SK-N-SH treated with all-trans-retinoic acid at 6 μM for 48 hours (cell line): Measurements from ENCODE around the gene STARD9.

Experiments
- ARNTL ChIP-seq: fragments of 450-650 bp; formaldehyde crosslinking; IDR thresholded peaks from 2 replicates; pipeline ENCODE4 v1.5.0; 2020; ENCODE audit warnings: low read depth, mild to moderate bottlenecking, moderate library complexity, borderline replicate concordance
- ZFP3 ChIP-seq: fragments of 250-450 bp; sonication (Bioruptor Pico); IDR thresholded peaks from 2 replicates; pipeline ENCODE4 v1.5.0; 2020; ENCODE audit warnings: mild to moderate bottlenecking, moderate library complexity
- ZFP30 ChIP-seq: fragments of 450-650 bp; formaldehyde crosslinking; IDR thresholded peaks from 2 replicates; pipeline ENCODE4 v1.5.0; 2022; ENCODE audit warnings: mild to moderate bottlenecking, moderate library complexity
- ZNF8 ChIP-seq: fragments of 450-650 bp; formaldehyde crosslinking; IDR thresholded peaks from 2 replicates; pipeline ENCODE4 v1.5.0; 2020; ENCODE audit warnings: mild to moderate bottlenecking, moderate library complexity
- TF ChIP-seq, protein P1 (sequence below): fragments of 250-450 bp; sonication (Bioruptor Pico); IDR thresholded peaks from 2 replicates; pipeline ENCODE4 v1.8.0; 2020; ENCODE audit warnings: mild to moderate bottlenecking, moderate library complexity, borderline replicate concordance

DNA sequence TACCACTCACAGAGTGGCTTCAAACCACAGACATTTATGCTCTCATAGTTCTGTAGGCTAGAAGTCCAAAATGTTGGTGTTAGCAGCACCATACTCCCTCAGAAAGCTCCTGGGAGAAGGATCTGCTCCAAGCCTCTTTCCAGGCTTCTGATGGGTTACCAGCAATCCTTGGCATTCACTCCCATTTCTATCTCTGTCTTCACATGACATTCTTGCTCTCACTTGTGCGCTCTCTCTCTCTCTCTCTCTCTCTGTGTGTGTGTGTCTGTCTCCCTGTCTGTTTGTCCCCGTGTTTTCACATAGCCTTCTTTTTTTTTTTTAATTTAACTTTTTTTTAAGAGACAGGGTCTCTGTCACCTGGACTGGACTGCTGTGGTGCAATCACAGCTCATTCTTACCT is 135.3 kb downstream of the STARD9 start:
- TF ChIP-seq ZNF8 (no peak), ZFP30 (CRISPR knock-in tag) (no peak), ARNTL (CRISPR knock-in tag) (no peak), ZFP3 (CRISPR knock-in tag) (no peak)
- TF ChIP-seq, protein P1, sequence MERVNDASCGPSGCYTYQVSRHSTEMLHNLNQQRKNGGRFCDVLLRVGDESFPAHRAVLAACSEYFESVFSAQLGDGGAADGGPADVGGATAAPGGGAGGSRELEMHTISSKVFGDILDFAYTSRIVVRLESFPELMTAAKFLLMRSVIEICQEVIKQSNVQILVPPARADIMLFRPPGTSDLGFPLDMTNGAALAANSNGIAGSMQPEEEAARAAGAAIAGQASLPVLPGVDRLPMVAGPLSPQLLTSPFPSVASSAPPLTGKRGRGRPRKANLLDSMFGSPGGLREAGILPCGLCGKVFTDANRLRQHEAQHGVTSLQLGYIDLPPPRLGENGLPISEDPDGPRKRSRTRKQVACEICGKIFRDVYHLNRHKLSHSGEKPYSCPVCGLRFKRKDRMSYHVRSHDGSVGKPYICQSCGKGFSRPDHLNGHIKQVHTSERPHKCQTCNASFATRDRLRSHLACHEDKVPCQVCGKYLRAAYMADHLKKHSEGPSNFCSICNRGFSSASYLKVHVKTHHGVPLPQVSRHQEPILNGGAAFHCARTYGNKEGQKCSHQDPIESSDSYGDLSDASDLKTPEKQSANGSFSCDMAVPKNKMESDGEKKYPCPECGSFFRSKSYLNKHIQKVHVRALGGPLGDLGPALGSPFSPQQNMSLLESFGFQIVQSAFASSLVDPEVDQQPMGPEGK (CRISPR knock-in tag): no peak
